Measurements from ENCODE around the gene SENP6. TPM values are rescaled to one million over a fixed set of nuclear protein-coding genes. Genes with fewer than 3 reads are reported as not detected.
A peak's percentile ranks its signal among the peaks of the same experiment; 100 is the strongest.
"Not testable (repeated sequence)": the region's sequence is repeated elsewhere in the genome, so short reads cannot be mapped to it uniquely, and the experiment has no call there.

Gene SENP6
- total and polyA plus RNA-seq, 5 experiments from 2014 or later: 48.4 to 147 (median 67.3) TPM

DNA sequence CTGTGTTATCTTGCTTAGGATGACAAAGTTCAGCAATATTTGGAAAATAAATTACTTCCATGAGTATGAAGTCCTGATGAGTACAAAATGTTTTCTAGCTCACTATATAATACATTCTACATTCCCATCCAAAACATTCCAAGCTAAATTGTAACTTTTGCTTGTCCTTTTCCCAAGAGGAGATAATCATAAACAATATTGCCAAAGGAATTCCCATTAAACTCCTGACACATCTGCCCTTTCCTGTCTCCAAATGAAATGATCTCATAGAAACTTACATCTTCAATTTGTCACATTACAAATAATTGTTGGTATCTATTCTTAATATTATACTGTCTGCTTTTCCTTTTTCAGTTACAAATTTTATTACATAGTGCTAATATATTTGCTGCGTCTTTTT, 20.4 kb upstream of the SENP6 start:
- Mint-ChIP-seq H3K9me3 (peaks cover 0 to 5% (median 0%) of the 10 kb centered on the region in 9 donors), H3K27ac (no peak overlapping the region), H3K4me1 (peaks cover 5 to 15% (median 8%) of the 10 kb centered on the region in 4 donors), H3K36me3 (peaks cover 0 to 4% (median 0%) of the 10 kb centered on the region in 3 donors), H3K4me3 (no peak overlapping the region), H3K27me3 (peaks cover 0 to 15% (median 0%) of the 10 kb centered on the region in 5 donors)
- ATAC-seq (no peak), DNase-seq (no peak)
- POLR2A ChIA-PET: interaction anchor here (0.7 to 1.2 kb wide), 2 partner anchors 21 to 247 kb away, joined by 3 to 9 read pairs; partner anchors contain the start of gene SENP6

DNA sequence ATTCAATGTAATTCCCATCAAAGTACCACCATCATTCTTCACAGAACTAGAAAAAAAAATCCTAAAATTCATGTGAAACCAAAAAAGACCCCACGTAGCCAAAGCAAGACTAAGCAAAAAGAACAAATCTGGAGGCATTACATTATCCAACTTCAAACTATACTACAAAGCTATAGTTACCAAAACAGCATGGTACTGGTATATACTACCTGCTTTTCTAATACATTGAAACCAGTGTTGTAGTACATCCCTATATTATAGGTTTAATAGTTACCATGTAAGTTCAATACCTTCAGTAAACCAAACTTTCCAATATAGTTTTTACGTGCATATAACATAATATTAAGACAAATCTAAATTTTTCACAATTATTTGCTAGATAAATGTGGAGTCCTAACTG, 17.1 kb upstream of the SENP6 start:
- Mint-ChIP-seq H3K27me3 (peaks cover 0 to 17% (median 0%) of the 10 kb centered on the region in 5 donors), H3K4me1 (peaks cover 5 to 12% (median 7%) of the 10 kb centered on the region in 4 donors)
- H3K9me3 Mint-ChIP-seq, H3K27ac Mint-ChIP-seq, POLR2A ChIA-PET, H3K36me3 Mint-ChIP-seq, H3K4me3 Mint-ChIP-seq, ATAC-seq, DNase-seq: not testable (repeated sequence)

DNA sequence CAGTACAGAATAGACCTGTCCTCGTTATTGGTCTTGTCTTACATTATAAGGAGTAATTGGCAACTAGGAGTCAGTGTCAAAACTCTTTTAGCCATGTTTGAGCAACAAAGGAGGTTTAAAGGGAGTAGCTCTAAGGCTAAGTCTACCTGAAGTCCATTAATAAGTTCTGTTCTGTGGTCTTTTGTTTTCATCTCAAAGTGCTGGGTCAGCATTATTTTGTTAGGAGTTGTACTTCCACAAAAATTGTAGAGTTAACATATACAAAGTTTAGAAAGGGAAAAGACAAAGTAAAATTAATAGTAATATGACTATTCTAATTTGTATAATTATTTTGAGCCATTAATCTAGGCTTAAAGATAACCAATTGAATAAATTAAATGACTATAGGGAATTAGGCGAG, 12.7 kb upstream of the SENP6 start:
- Mint-ChIP-seq H3K9me3 (peaks cover 0 to 5% (median 0%) of the 10 kb centered on the region in 9 donors), H3K27ac (no peak overlapping the region), H3K36me3 (no peaks in the 10 kb centered on the region), H3K27me3 (peaks cover 0 to 8% (median 0%) of the 10 kb centered on the region in 5 donors), H3K4me1 (no peaks in the 10 kb centered on the region), H3K4me3 (no peak overlapping the region)
- POLR2A ChIA-PET: no interaction called here
- ATAC-seq: no peak
- no peak for DNase-seq

DNA sequence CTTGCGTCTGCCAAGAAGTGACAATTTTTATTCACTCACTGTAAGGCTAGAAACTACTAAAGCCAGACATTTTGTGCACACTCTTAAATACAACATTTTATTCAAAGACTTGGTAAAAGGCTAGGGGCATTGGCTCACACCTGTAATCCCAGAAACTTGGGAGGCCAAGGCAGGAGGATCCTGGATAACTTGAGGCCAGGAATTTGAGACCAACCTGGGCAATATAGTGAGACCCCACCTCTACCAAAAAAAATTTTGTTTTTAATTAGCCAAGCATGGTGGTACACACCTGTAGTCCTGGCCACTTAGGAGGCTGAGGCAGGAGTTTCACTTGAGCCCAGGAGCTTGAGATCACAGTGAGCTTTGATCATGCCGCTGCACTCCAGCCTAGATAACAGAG, 11.3 kb upstream of the SENP6 start:
- Mint-ChIP-seq H3K36me3 (no peaks in the 10 kb centered on the region), H3K27ac (no peak overlapping the region), H3K4me1 (no peaks in the 10 kb centered on the region), H3K27me3 (peaks cover 0 to 2% (median 0%) of the 10 kb centered on the region in 5 donors), H3K4me3 (no peak overlapping the region), H3K9me3 (no peaks in the 10 kb centered on the region)
- no peak for ATAC-seq
- no peak for DNase-seq
- POLR2A ChIA-PET: no interaction called here

DNA sequence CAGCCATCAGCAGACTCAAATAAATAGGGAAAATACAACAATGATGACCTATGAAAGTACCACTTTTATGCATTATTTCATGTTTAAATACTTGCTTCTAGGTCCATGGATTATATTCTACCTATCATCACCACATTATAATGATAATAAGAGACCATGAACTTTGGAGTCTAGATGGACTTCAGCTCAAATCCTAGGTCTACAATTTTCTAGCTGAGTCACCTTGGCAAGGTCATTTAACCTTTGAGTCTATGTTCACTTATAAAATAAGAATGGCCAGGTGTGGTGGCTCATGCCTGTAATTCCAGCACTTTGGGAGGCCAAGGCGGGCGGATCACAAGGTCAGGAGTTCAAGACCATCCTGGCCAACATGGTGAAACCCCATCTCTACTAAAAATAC, 5.3 kb upstream of the SENP6 start:
- Mint-ChIP-seq H3K4me1 (peaks cover 10 to 35% (median 32%) of the 10 kb centered on the region in 4 donors), H3K4me3 (peak overlapping the region in 1 of 10 donors; percentile 68)
- DNase-seq, POLR2A ChIA-PET, H3K27ac Mint-ChIP-seq, ATAC-seq, H3K36me3 Mint-ChIP-seq, H3K9me3 Mint-ChIP-seq, H3K27me3 Mint-ChIP-seq: not testable (repeated sequence)

DNA sequence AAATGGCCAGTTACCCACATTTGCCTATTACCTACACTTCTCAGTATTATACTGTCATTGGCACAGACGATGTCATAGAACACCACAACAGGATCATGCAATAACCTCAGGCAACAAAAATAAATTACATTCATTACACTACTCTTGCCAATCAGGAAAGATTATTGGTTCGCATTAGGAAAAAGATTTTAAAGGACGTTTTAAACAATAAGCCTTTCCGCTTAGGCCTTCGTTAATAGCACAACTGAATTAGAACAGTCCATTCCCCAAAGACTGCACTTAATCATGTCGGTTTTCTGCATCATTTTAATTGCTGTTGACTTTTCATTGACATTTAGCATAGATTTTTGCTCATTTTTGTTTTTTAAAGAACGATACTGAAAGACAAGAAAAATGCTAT, 912 bp upstream of the SENP6 start:
- peak overlapping the region; percentile 38 to 99 (median 87) for H3K4me3 Mint-ChIP-seq
- peak overlapping the region; percentile 91 to 100 (median 94) for H3K27ac Mint-ChIP-seq
- H3K4me1 Mint-ChIP-seq: peaks cover 29 to 67% (median 60%) of the 10 kb centered on the region in 4 donors
- DNase-seq: no peak
- H3K27me3 Mint-ChIP-seq: no peaks in the 10 kb centered on the region
- POLR2A ChIA-PET: interaction anchor here (0.9 to 2.9 kb wide), 5 partner anchors 8 to 1947 kb away, joined by 3 to 27 read pairs (median 7); partner anchors contain the start of genes SLC17A5 and TMEM30A
- no peak for ATAC-seq
- H3K9me3 Mint-ChIP-seq: no peaks in the 10 kb centered on the region
- H3K36me3 Mint-ChIP-seq: no peaks in the 10 kb centered on the region

DNA sequence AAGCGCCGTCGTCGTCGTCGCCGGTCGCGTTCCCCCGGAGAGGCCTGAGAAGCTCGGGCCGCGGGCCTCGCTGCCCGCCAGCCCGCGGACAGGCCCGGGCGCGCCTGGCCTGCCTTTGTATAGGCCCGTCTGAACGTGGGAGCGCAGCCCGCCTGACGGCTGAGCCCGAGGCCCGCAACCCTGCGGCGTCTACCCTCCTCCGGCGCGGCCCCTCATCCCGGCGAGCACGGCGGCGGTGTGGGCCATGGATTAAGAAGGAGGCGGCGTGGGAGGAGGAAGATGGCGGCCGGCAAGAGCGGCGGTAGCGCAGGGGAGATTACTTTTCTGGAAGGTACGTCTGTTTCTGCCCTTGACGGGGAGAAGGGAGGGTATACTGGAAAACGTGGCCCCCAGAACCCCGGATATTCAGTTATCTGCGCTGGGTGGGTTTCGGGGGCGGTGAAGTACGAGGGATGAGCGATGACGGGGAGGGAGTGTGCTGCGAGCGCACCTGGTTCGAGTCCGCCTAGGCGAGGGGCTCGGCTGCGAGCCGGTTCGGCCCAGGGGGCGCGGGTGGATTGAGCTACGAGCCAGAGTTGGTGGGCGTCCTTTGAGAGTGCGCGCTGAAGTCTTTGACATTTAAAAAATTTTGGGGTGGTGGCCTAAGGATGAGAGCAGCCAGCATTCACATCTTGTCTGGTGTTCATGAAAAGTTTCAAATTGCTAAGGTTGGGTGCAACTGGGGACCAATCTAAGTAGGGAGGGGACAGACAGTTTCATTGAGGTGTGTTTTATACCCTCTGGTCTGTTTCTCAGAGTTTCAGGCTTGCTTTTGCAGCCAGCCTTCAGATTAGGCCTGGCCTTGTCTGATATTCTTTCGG, 796 bp downstream of the SENP6 start:
- no peaks in the 10 kb centered on the region for H3K36me3 Mint-ChIP-seq
- peak overlapping the region; percentile 95 to 100 (median 98) for H3K4me3 Mint-ChIP-seq
- H3K27ac Mint-ChIP-seq: peak overlapping the region; percentile 92 to 100 (median 98)
- ATAC-seq: peak; percentile 55 to 61
- DNase-seq: peak; percentile 45 to 83 (median 62)
- no peaks in the 10 kb centered on the region for H3K9me3 Mint-ChIP-seq
- no peaks in the 10 kb centered on the region for H3K27me3 Mint-ChIP-seq
- H3K4me1 Mint-ChIP-seq: peaks cover 36 to 81% (median 74%) of the 10 kb centered on the region in 4 donors
- POLR2A ChIA-PET: interaction anchor here (0.6 to 2.9 kb wide), 16 partner anchors 9 to 1949 kb away, joined by 3 to 27 read pairs (median 5); partner anchors contain the start of genes COX7A2, SLC17A5 and TMEM30A

DNA sequence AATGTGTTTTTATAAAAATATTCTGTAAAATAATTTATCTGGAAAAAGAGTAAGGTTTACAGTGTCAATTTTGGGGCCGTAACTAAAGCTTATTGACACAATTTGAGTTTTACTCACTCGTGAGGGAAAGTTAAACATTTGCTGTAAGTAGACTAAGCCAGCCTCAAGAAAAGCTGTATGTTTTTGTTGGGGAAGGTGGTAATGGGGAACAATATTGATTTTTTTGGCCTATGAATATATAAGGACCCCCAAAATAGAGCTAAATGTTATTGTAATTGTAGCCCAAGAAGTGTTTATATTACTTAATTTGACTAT, 1.4 kb downstream of the SENP6 start:
- POLR2A ChIA-PET: interaction anchor here (0.6 to 2.9 kb wide), 8 partner anchors 10 to 360 kb away, joined by 3 to 27 read pairs (median 6); partner anchors contain the start of genes COX7A2 and TMEM30A

DNA sequence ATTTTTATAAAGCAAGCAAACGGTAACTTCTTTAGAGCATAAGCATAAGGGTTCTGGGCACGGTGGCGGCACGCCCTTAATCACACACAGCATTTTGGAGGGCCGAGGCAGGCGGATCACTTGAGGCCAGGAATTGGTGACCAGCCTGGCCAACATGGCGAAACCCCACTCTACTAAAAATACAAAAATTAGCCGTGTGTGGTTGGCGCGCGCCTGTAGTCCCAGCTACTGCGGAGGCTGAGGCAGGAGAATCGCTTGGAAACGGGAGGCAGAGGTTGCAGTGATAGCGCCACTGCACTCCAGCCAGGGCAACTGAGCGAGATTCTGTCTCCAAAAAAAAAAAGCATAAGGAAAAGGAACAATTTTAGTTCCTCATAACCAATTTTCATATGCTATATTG, 2.6 kb downstream of the SENP6 start:
- no peak for DNase-seq
- H3K4me3 Mint-ChIP-seq: peak overlapping the region; percentile 95 to 100 (median 98)
- peaks cover 41 to 83% (median 74%) of the 10 kb centered on the region in 4 donors for H3K4me1 Mint-ChIP-seq
- peak overlapping the region in 6 of 10 donors; percentile 50 to 99 (median 92) for H3K27ac Mint-ChIP-seq
- H3K36me3 Mint-ChIP-seq: no peaks in the 10 kb centered on the region
- POLR2A ChIA-PET: no interaction called here
- no peaks in the 10 kb centered on the region for H3K9me3 Mint-ChIP-seq
- H3K27me3 Mint-ChIP-seq: no peaks in the 10 kb centered on the region
- no peak for ATAC-seq

More for the DNA sequence above, 1.4 kb downstream of the SENP6 start:
- ATAC-seq (no peak), DNase-seq (no peak)
- peak overlapping the region; percentile 95 to 100 (median 98) for H3K4me3 Mint-ChIP-seq
- peak overlapping the region in 9 of 10 donors; percentile 92 to 100 (median 98) for H3K27ac Mint-ChIP-seq
- H3K9me3 Mint-ChIP-seq: no peaks in the 10 kb centered on the region
- no peaks in the 10 kb centered on the region for H3K36me3 Mint-ChIP-seq
- H3K4me1 Mint-ChIP-seq: peaks cover 40 to 81% (median 74%) of the 10 kb centered on the region in 4 donors
- H3K27me3 Mint-ChIP-seq: no peaks in the 10 kb centered on the region

DNA sequence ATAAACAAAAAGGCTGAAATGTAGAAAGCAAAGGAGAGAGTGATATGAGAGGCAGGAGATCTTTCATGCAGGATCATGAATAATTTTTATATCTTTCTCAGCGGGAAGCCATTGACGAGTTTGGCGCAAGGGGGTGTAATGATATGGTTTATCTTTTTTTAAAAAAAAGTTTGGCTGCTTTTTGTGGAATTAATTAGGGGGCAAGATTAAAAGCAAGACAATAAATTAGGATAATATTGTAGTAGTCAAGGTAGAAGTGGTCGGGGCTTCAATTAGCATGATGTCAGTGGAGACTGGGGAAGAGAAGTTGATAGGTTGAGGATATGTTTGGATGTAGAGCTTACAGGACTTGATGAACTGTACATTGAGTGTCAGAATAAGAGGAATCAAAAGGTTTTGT, 4.0 kb downstream of the SENP6 start:
- Mint-ChIP-seq H3K27ac (peak overlapping the region in 7 of 10 donors; percentile 3 to 65 (median 27)), H3K36me3 (peaks cover 0 to 2% (median 0%) of the 10 kb centered on the region in 3 donors), H3K9me3 (no peaks in the 10 kb centered on the region), H3K4me1 (peaks cover 45 to 87% (median 79%) of the 10 kb centered on the region in 4 donors), H3K4me3 (peak overlapping the region in 8 of 10 donors; percentile 8 to 69 (median 57)), H3K27me3 (no peaks in the 10 kb centered on the region)
- POLR2A ChIA-PET: no interaction called here
- DNase-seq (no peak), ATAC-seq (no peak)

DNA sequence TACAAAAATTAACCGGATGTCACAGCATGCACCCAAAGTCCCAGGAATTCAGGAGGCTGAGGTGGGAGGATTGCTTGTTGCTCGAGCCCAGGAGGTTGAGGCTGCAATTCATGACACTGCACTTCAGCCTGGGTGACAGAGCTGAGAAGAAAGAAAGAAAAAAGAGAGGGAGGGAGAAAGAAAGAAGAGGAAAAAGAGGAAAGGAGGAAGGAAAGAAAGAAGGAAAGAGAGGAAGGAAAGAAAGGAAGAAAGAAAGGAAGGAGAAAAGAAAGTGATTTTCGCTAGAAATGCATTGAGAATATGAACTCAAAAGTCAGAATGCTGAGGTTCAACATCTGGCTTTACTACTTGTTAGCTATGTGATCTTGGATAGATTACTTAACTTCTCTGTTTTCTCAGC, 6.6 kb downstream of the SENP6 start:
- peak overlapping the region in 8 of 10 donors; percentile 3 to 73 (median 56) for H3K4me3 Mint-ChIP-seq
- POLR2A ChIA-PET: no interaction called here

DNA sequence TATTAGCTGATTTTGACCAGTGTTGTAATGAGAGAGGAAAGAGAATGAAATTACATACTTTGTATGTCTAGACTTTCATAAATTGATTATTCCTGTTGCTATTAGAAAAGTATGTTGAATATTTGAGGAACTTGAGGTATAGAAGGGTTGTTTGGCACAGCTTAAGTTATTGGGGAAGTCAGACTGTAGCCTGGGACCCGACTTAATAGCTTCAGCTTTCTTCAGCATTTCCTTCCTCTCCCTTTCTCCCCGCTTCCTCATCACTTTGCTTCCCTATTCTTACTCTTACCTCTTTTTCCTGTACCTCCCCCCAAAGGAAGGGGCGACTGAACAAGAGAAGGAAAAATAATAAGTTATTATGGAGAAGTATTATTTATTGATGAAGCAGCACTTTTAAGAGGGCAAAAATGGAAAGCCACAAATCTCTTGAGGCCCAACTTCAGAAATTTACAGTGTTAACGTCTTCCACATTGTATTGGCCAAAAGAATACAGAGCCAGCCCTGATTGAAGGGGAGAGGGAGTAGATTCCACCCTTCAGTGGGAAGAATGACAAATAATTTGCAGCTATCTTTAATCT, 7.4 kb downstream of the SENP6 start:
- Mint-ChIP-seq H3K27ac (peak overlapping the region in 8 of 10 donors; percentile 14 to 92 (median 58)), H3K4me3 (peak overlapping the region in 8 of 10 donors; percentile 0 to 57 (median 20)), H3K4me1 (peaks cover 40 to 96% (median 93%) of the 10 kb centered on the region in 4 donors), H3K36me3 (peaks cover 0 to 6% (median 0%) of the 10 kb centered on the region in 3 donors), H3K27me3 (no peaks in the 10 kb centered on the region), H3K9me3 (no peaks in the 10 kb centered on the region)
- no peak for DNase-seq
- no peak for ATAC-seq
- POLR2A ChIA-PET: interaction anchor here (1.1 kb wide), 1 partner anchor 8 kb away, joined by 4 read pairs; the partner anchor contains the start of gene SENP6

More for the DNA sequence above, 6.6 kb downstream of the SENP6 start:
- peaks cover 43 to 96% (median 95%) of the 10 kb centered on the region in 4 donors for H3K4me1 Mint-ChIP-seq
- peak overlapping the region; percentile 58 to 92 (median 71) for H3K27ac Mint-ChIP-seq
- ATAC-seq (no peak), DNase-seq (no peak)
- peaks cover 0 to 6% (median 0%) of the 10 kb centered on the region in 3 donors for H3K36me3 Mint-ChIP-seq
- H3K9me3 Mint-ChIP-seq: no peaks in the 10 kb centered on the region
- no peaks in the 10 kb centered on the region for H3K27me3 Mint-ChIP-seq
